SK-N-SH treated with all-trans-retinoic acid at 6 μM for 48 hours (cell line): ENCODE results near the gene SENP5.
"Not testable (repeated sequence)": the region's sequence is repeated elsewhere in the genome, so short reads cannot be mapped to it uniquely, and the experiment has no call there.

Experiments used
- CREB5 ChIP-seq: fragments of 250-450 bp; sonication (Bioruptor Pico); IDR thresholded peaks from 2 replicates; pipeline ENCODE4 v1.5.1; 2020; ENCODE audit warnings: low read depth, mild to moderate bottlenecking, moderate library complexity
- OSR1 ChIP-seq: fragments of 250-450 bp; sonication (Bioruptor Pico); IDR thresholded peaks from 2 replicates; pipeline ENCODE4 v1.8.0; 2022; ENCODE audit warnings: moderate library complexity, mild to moderate bottlenecking, inconsistent platforms
- PATZ1 ChIP-seq: fragments of 250-450 bp; sonication (Bioruptor Pico); IDR thresholded peaks from 2 replicates; pipeline ENCODE4 v1.8.0; 2020; ENCODE audit warnings: mild to moderate bottlenecking, moderate library complexity, borderline replicate concordance
- TSHZ2 ChIP-seq: fragments of 250-450 bp; sonication (Bioruptor Pico); IDR thresholded peaks from 2 replicates; pipeline ENCODE4 v1.5.0; 2020; ENCODE audit warnings: mild to moderate bottlenecking, moderate library complexity

GRCh38 chr3:196836626-196837025, 31.1 kb upstream of the SENP5 start:
- TF ChIP-seq PATZ1, OSR1, TSHZ2, CREB5 (CRISPR knock-in tag): not testable (repeated sequence)
